GM12878 (cell line): Measurements from ENCODE around the gene TLX2. TPM values are rescaled to one million over a fixed set of nuclear protein-coding genes. Genes with fewer than 3 reads are reported as not detected.

ENCODE experiments used
- ATAC-seq: fragments of 200-7000 bp; cut with Tn5 transposase; 3 replicates; pipeline ENCODE4 v1.9.1; 2020; ENCODE audit warnings: mild to moderate bottlenecking, moderate library complexity
- BruUV-seq: library from RNA; stranded (reverse); fragments of 400-500 nt; replicated peaks from 2 replicates; lab custom pipeline; 2021; lab: Mats Ljungman, UMichigan
- CTCF ChIA-PET: fragments of 300-600 bp; sonication (Branson Sonifier 250); formaldehyde crosslinking; extraction: SDS; loops from one replicate; lab custom pipeline; 2021; ENCODE audit warnings: inconsistent platforms; lab: Yijun Ruan, JAX
- POLR2A ChIA-PET: fragments of 350-600 bp; formaldehyde crosslinking; extraction: SDS; loops from one replicate; lab custom pipeline; 2021; ENCODE audit warnings: inconsistent platforms; lab: Charles Lee
- RAD21 ChIA-PET: fragments of 300-600 bp; sonication (Branson Sonifier 250); formaldehyde crosslinking; loops from one replicate; lab custom pipeline; 2023; ENCODE audit warnings: antibody characterized with exemption; ENCODE audit not compliant: unreplicated experiment; lab: Charles Lee
- SMC1A ChIA-PET: fragments of 300-600 bp; sonication (Branson Sonifier 250); formaldehyde crosslinking; loops from one replicate; lab custom pipeline; 2023; ENCODE audit not compliant: unreplicated experiment, uncharacterized antibody; lab: Charles Lee
- DNase-seq: peaks from one replicate; pipeline ENCODE4 v3.0.0-alpha.2; 2011; ENCODE audit warnings: low read depth, low spot score
- FAIRE-seq: peaks from 3 replicates; lab custom pipeline; 2011; peaks lifted over from hg19 to GRCh38; lab: Jason Lieb, UNC
- H2AFZ ChIP-seq: 2 replicates; pipeline ENCODE4 v1.6.0; 2011; ENCODE audit warnings: low read depth, low read length, control low read depth; ENCODE audit not compliant: control insufficient read depth
- H3K27ac ChIP-seq: 2 replicates; pipeline ENCODE4 v1.5.1; 2011; ENCODE audit warnings: control low read depth; ENCODE audit not compliant: control insufficient read depth, insufficient read depth
- H3K27me3 ChIP-seq, 2 experiments: replicated peaks in 1 of 2; 2 replicates each; pipeline versions ENCODE4 v1.6.0 to v1.6.1; 2011; ENCODE audit warnings: low read length in 1 of 2; ENCODE audit not compliant: control insufficient read depth in 2 of 2, insufficient read depth in 2 of 2
- H3K36me3 ChIP-seq, 2 experiments: 2 replicates each; pipeline ENCODE4 v1.5.1; 2011; ENCODE audit warnings: low read length in 1 of 2; ENCODE audit not compliant: control insufficient read depth in 2 of 2, insufficient read depth in 2 of 2
- H3K4me1 ChIP-seq: 2 replicates; pipeline ENCODE4 v1.6.1; 2011; ENCODE audit warnings: mild to moderate bottlenecking, low read length, moderate library complexity, mixed read lengths; ENCODE audit not compliant: control insufficient read depth, insufficient read depth
- H3K4me2 ChIP-seq: 2 replicates; pipeline ENCODE4 v1.6.0; 2011; ENCODE audit warnings: control low read depth; ENCODE audit not compliant: control insufficient read depth, insufficient read depth
- H3K4me3 ChIP-seq: fragments of 200-600 bp; sonication (generic); 2 replicates; pipeline ENCODE4 v1.5.1; 2016
- H3K79me2 ChIP-seq: 2 replicates; pipeline ENCODE4 v1.6.0; 2011; ENCODE audit warnings: low read length; ENCODE audit not compliant: control insufficient read depth, insufficient read depth
- H3K9ac ChIP-seq: 2 replicates; pipeline ENCODE4 v1.8.0; 2011; ENCODE audit warnings: low read length, control low read depth, mixed read lengths; ENCODE audit not compliant: control insufficient read depth, insufficient read depth
- H3K9me3 ChIP-seq: replicated peaks from 3 replicates; pipeline ENCODE4 v1.5.1; 2011; ENCODE audit warnings: mild to moderate bottlenecking, low read length; ENCODE audit not compliant: control insufficient read depth, insufficient read depth
- H4K20me1 ChIP-seq: 2 replicates; pipeline ENCODE4 v1.6.0; 2011; ENCODE audit not compliant: control insufficient read depth, insufficient read depth
- EZH2 ChIP-seq: IDR thresholded peaks from 2 replicates; pipeline ENCODE4 v1.6.1; 2012; ENCODE audit warnings: low read depth, mild to moderate bottlenecking, control low read depth, inconsistent platforms, low read length, borderline replicate concordance; ENCODE audit not compliant: control insufficient read depth
- RFX5 ChIP-seq: IDR thresholded peaks from 2 replicates; pipeline ENCODE4 v1.6.1; 2011; ENCODE audit warnings: low read depth, low read length, improper control_type of control experiment
- ZBED1 ChIP-seq: IDR thresholded peaks from 2 replicates; pipeline ENCODE4 v1.6.1; 2016; ENCODE audit warnings: borderline replicate concordance
- ZBTB40 ChIP-seq: fragments of 450-650 bp; IDR thresholded peaks from 2 replicates; pipeline ENCODE4 v1.6.1; 2016; ENCODE audit warnings: mild to moderate bottlenecking, moderate library complexity, borderline replicate concordance
- WGBS: methylation state at CpG from one replicate; pipeline ENCODE4 v1.1.6; 2016; ENCODE audit warnings: low lambda C conversion rate; ENCODE audit not compliant: insufficient replicate concordance, insufficient coverage; ENCODE audit errors: missing lambda C conversion rate; 5-methylcytosine and 5-hydroxymethylcytosine counted together
- in situ Hi-C: fragments of 300-500 bp; cut with MboI; formaldehyde crosslinking; loops from 9 replicates; pipeline ENCODE4 v1.14.3; 2018; ENCODE audit warnings: mixed read lengths
- intact Hi-C: fragments of 100-400 bp; cut with micrococcal nuclease; formaldehyde crosslinking; loops from one replicate; pipeline ENCODE4 v1.14.2; 2022; ENCODE audit not compliant: unreplicated experiment
- polyA plus RNA-seq, 11 experiments: library from polyadenylated mRNA; depleted of rRNA in 4 of 11; unstranded in 6 of 11; stranded (reverse) in 5 of 11; fragments of >200 nt; fragmentation: Nextera tagmentation in 4 of 11; fragmentation: Illumina TruSeq in 1 of 11; extraction: Ambion mirVana in 4 of 11; extraction: Trizol in 1 of 11; gene quantifications; 1 replicate in 1 of 11; 2 replicates in 10 of 11; pipeline versions ENCODE4 v1.2.1 to v1.2.3, GENCODE V29; 2011 to 2016; ENCODE audit warnings: inconsistent platforms in 2 of 11, missing spikeins in 2 of 11, low read depth in 1 of 11
- total RNA-seq, 4 experiments: library from RNA; depleted of rRNA in 3 of 4; stranded (reverse); fragments of >200 nt in 3 of 4; fragmentation: Illumina TruSeq in 1 of 4; extraction: Trizol in 1 of 4; gene quantifications; 2 replicates each; pipeline versions ENCODE4 v1.2.1 to v1.2.3, GENCODE V29; 2013 to 2021

The TLX2 gene
- total and polyA plus RNA-seq, 10 of the 15 experiments (the other 5 are each of a cell fraction or from before 2014, with no cell fraction given) = 0.06 to 5.5 (median 3.6) TPM; not detected in 1

GRCh38 chr2:74499940-74500577 lies 14.2 kb upstream of the TLX2 start:
- POLR2A ChIA-PET = interaction anchor here (1.1 kb wide), 1 partner anchor 29 kb away, joined by 3 read pairs; the partner anchor contains the start of gene AUP1
- no peak overlapping the region for H3K27ac ChIP-seq
- H2AFZ ChIP-seq = no peak overlapping the region
- no peak overlapping the region for H3K9ac ChIP-seq
- H3K9me3 ChIP-seq = no peaks in the 10 kb centered on the region
- no peaks in the 10 kb centered on the region for H3K79me2 ChIP-seq
- H3K36me3 ChIP-seq = no peaks in the 10 kb centered on the region
- H3K27me3 ChIP-seq = peaks cover 15 to 25% of the 10 kb centered on the region in 2 experiments; a peak in 3 of 4 replicates
- no peak overlapping the region for H3K4me2 ChIP-seq
- no TSS peak for BruUV-seq
- in situ Hi-C loops (no loop called here), intact Hi-C loops (no loop called here)
- DNase-seq = no peak
- no peaks in the 10 kb centered on the region for H4K20me1 ChIP-seq
- SMC1A ChIA-PET = interaction anchor here (0.9 to 7.0 kb wide), 5 partner anchors 10 to 86 kb away, joined by 3 to 71 read pairs (median 4); partner anchors contain the start of gene DQX1
- no peak for ATAC-seq
- RAD21 ChIA-PET = interaction anchor here (1.1 to 2.6 kb wide), 4 partner anchors 16 to 89 kb away, joined by 4 to 10 read pairs (median 6); partner anchors contain the start of genes CCDC142, INO80B and TTC31
- CTCF ChIA-PET = interaction anchor here (1.4 to 13.9 kb wide), 4 partner anchors 17 to 87 kb away, joined by 4 to 231 read pairs (median 84); partner anchors contain the start of genes AUP1, CCDC142, DQX1 and HTRA2
- peaks cover 15% of the 10 kb centered on the region for H3K4me1 ChIP-seq
- no peak for FAIRE-seq
- no peak overlapping the region for H3K4me3 ChIP-seq
- 83% methylated on average over 15 of the region's 15 CpGs for WGBS
- TF ChIP-seq EZH2 (0 out of 2 replicates have a peak, but pooled peaks have one; percentile 78), ZBTB40 (no peak), RFX5 (no peak), ZBED1 (no peak)
